Lower lobe of right lung (tissue), 2 donors: ENCODE data around the gene FBLN2. TPM values are rescaled to one million over a fixed set of nuclear protein-coding genes. Genes with fewer than 3 reads are reported as not detected.

Source experiments
- ATAC-seq, 2 donors: fragments of 200-7000 bp; cut with Tn5 transposase; one replicate each; pipeline ENCODE4 v1.9.1; 2020 to 2022; ENCODE audit warnings: mild to moderate bottlenecking in 2 of 2, moderate library complexity in 2 of 2
- DNase-seq: peaks from one replicate; pipeline ENCODE4 v3.0.0-alpha.2; 2020
- H3K27ac ChIP-seq: fragments of 200-600 bp; one replicate; pipeline ENCODE4 v1.8.0; 2022
- H3K27me3 ChIP-seq: fragments of 200-600 bp; one replicate; pipeline ENCODE4 v1.8.0; 2022; ENCODE audit warnings: low read depth
- H3K36me3 ChIP-seq: fragments of 200-600 bp; one replicate; pipeline ENCODE4 v1.8.0; 2022; ENCODE audit warnings: mild to moderate bottlenecking
- H3K4me1 ChIP-seq: fragments of 200-600 bp; one replicate; pipeline ENCODE4 v1.8.0; 2022
- H3K4me3 ChIP-seq: fragments of 200-600 bp; one replicate; pipeline ENCODE4 v1.8.0; 2022; ENCODE audit warnings: mild to moderate bottlenecking
- H3K9me3 ChIP-seq: fragments of 200-600 bp; one replicate; pipeline ENCODE4 v1.8.0; 2022
- CTCF ChIP-seq: fragments of 200-600 bp; IDR thresholded peaks from one replicate; pipeline ENCODE4 v1.8.0; 2022; ENCODE audit warnings: antibody characterized with exemption, mild to moderate bottlenecking
- intact Hi-C: fragments of 100-400 bp; cut with DNase I; formaldehyde crosslinking; loops from one replicate; pipeline ENCODE4 v1.11.0; 2022
- total RNA-seq: library from RNA; stranded (reverse); fragmentation: NEBNext Ultra II Directional; extraction: Animal tissue kit (Norgen Biotek cat#: 25700); gene quantifications from one replicate; pipeline ENCODE4 v1.2.1, GENCODE V29; 2021
- donor health status: DM: no; HTN: yes; CAD: no; lungs with severe emphysema.

FBLN2 gene
- total RNA-seq, 1 donor from 2014 or later, result 40.8 TPM

GRCh38 chr3:13564751-13565560, 16.0 kb downstream of the FBLN2 start:
- no peaks in the 10 kb centered on the region for H3K9me3 ChIP-seq
- TF ChIP-seq CTCF, result no peak
- peak; percentile 28 for DNase-seq
- no peaks in the 10 kb centered on the region for H3K27me3 ChIP-seq
- intact Hi-C loops, result no loop called here
- H3K4me1 ChIP-seq, result no peaks in the 10 kb centered on the region
- ATAC-seq, result no peak
- no peak overlapping the region for H3K4me3 ChIP-seq
- no peak overlapping the region for H3K27ac ChIP-seq
- no peaks in the 10 kb centered on the region for H3K36me3 ChIP-seq

GRCh38 chr3:13565581-13566452, 16.9 kb downstream of the FBLN2 start:
- intact Hi-C loops, result no loop called here
- H3K9me3 ChIP-seq, result no peaks in the 10 kb centered on the region
- ATAC-seq (no peak), DNase-seq (no peak)
- no peak for TF ChIP-seq CTCF
- H3K4me3 ChIP-seq, result no peak overlapping the region
- H3K27me3 ChIP-seq, result no peaks in the 10 kb centered on the region
- H3K4me1 ChIP-seq, result no peaks in the 10 kb centered on the region
- no peaks in the 10 kb centered on the region for H3K36me3 ChIP-seq
- H3K27ac ChIP-seq, result no peak overlapping the region

GRCh38 chr3:13566453-13566748, 17.5 kb downstream of the FBLN2 start:
- Histone ChIP-seq H3K36me3 (no peaks in the 10 kb centered on the region), H3K27me3 (no peaks in the 10 kb centered on the region), H3K4me3 (no peak overlapping the region), H3K9me3 (no peaks in the 10 kb centered on the region), H3K4me1 (no peaks in the 10 kb centered on the region), H3K27ac (no peak overlapping the region)
- intact Hi-C loops, result no loop called here
- DNase-seq, result no peak
- TF ChIP-seq CTCF, result no peak
- no peak for ATAC-seq

GRCh38 chr3:13566769-13567310, 17.9 kb downstream of the FBLN2 start:
- TF ChIP-seq CTCF, result no peak
- intact Hi-C loops, result no loop called here
- H3K9me3 ChIP-seq, result no peaks in the 10 kb centered on the region
- DNase-seq (no peak), ATAC-seq (no peak)
- no peak overlapping the region for H3K27ac ChIP-seq
- no peak overlapping the region for H3K4me3 ChIP-seq
- no peaks in the 10 kb centered on the region for H3K27me3 ChIP-seq
- H3K36me3 ChIP-seq, result no peaks in the 10 kb centered on the region
- no peaks in the 10 kb centered on the region for H3K4me1 ChIP-seq

- ATAC-seq, result no peak
- intact Hi-C loops, result no loop called here
- Histone ChIP-seq H3K27ac (no peak overlapping the region), H3K4me1 (no peaks in the 10 kb centered on the region), H3K36me3 (no peaks in the 10 kb centered on the region), H3K27me3 (no peaks in the 10 kb centered on the region), H3K9me3 (no peaks in the 10 kb centered on the region), H3K4me3 (no peak overlapping the region)
- no peak for DNase-seq
- TF ChIP-seq CTCF, result no peak
These were observed 19.0 kb downstream of the FBLN2 start for GRCh38 chr3:13567684-13568514.
